RPMI7951 (cell line): Measurements from ENCODE around the gene KCNK5. TPM values are rescaled to one million over a fixed set of nuclear protein-coding genes. Genes with fewer than 3 reads are reported as not detected.

ENCODE experiments used
- total RNA-seq: library from RNA; depleted of rRNA; stranded (reverse); fragments of >200 nt; shearing (Covaris generic); gene quantifications from 2 replicates; pipeline ENCODE4 v1.2.3, GENCODE V29; 2014; rRNA removed

Gene KCNK5
- total RNA-seq, 1 experiment from 2014 or later: 0.12 TPM

Other genes starting within 250 kb of the KCNK5 start
- gene GLP1R, start 180.7 kb downstream of the KCNK5 start, total RNA-seq: not detected in 2 replicates
- 20.3 and 21.4 TPM in 2 replicates for gene SAYSD1, start 114.3 kb downstream of the KCNK5 start, total RNA-seq
- not detected in 2 replicates for gene KCNK17, start 84.9 kb upstream of the KCNK5 start, total RNA-seq
- gene KCNK16, start 93.2 kb upstream of the KCNK5 start, total RNA-seq: not detected in 2 replicates